Breast epithelium (tissue), 4 donors: ENCODE data around the gene PTPRA. TPM values are rescaled to one million over a fixed set of nuclear protein-coding genes. Genes with fewer than 3 reads are reported as not detected.

ENCODE experiments used
- DNase-seq, 2 donors: peaks; one replicate each; pipeline ENCODE4 v3.0.0-alpha.2; 2019; ENCODE audit warnings: low spot score in 2 of 2
- H3K27ac ChIP-seq, 2 donors: fragments of 200-600 bp; sonication (generic) in 1 of 2; one replicate each; pipeline ENCODE4 v1.5.1; 2016 to 2019; ENCODE audit warnings: mild to moderate bottlenecking in 1 of 2
- H3K27me3 ChIP-seq, 2 donors: fragments of 200-600 bp; sonication (generic) in 1 of 2; one replicate each; pipeline versions ENCODE4 v1.5.1 to v1.6.0; 2017 to 2019; ENCODE audit warnings: control low read depth in 1 of 2, mild to moderate bottlenecking in 1 of 2
- H3K36me3 ChIP-seq: fragments of 200-600 bp; one replicate; pipeline ENCODE4 v1.5.1; 2019
- H3K4me1 ChIP-seq, 2 donors: fragments of 200-600 bp; sonication (generic); one replicate each; pipeline ENCODE4 v1.5.1; 2016 to 2019; ENCODE audit warnings: control low read depth in 1 of 2
- H3K4me3 ChIP-seq, 3 donors: fragments of 200-600 bp; sonication (generic); 1 replicate in 2 of 3; 2 replicates in 1 of 3; pipeline ENCODE4 v1.5.1; 2016 to 2019; ENCODE audit warnings: mild to moderate bottlenecking in 3 of 3, moderate library complexity in 2 of 3
- H3K9me3 ChIP-seq, 2 donors: fragments of 200-600 bp; sonication (generic) in 1 of 2; one replicate each; pipeline ENCODE4 v1.5.1; 2016 to 2019; ENCODE audit warnings: control low read depth in 1 of 2
- CTCF ChIP-seq, 3 donors: fragments of 450-650 bp; IDR thresholded peaks; one replicate each; pipeline ENCODE4 v1.5.1; 2016 to 2017; ENCODE audit warnings: antibody characterized with exemption in 3 of 3, mild to moderate bottlenecking in 3 of 3, moderate library complexity in 3 of 3
- POLR2A ChIP-seq: fragments of 450-650 bp; IDR thresholded peaks from one replicate; pipeline ENCODE4 v1.6.1; 2016; ENCODE audit warnings: antibody characterized with exemption, mild to moderate bottlenecking, moderate library complexity
- POLR2AphosphoS5 ChIP-seq, 3 donors: sonication (generic); formaldehyde crosslinking; IDR thresholded peaks; one replicate each; pipeline ENCODE4 v1.6.1; 2017; ENCODE audit warnings: antibody characterized with exemption in 3 of 3
- intact Hi-C: fragments of 100-400 bp; cut with DNase I; formaldehyde crosslinking; loops from one replicate; pipeline ENCODE4 v1.15.1; 2023; ENCODE audit warnings: low total_unique reads
- total RNA-seq, 3 donors: library from RNA; depleted of rRNA; stranded (reverse); fragments of >200 nt; gene quantifications; one replicate each; pipeline ENCODE4 v1.1.0, GENCODE V29; 2016

PTPRA gene
- total RNA-seq, 3 donors from 2014 or later = 89.1 to 102 (median 96.0) TPM

- Histone ChIP-seq H3K27ac (no peak overlapping the region), H3K4me3 (no peak overlapping the region), H3K27me3 (no peaks in the 10 kb centered on the region), H3K4me1 (no peaks in the 10 kb centered on the region), H3K9me3 (no peaks in the 10 kb centered on the region), H3K36me3 (no peaks in the 10 kb centered on the region)
- TF ChIP-seq POLR2AphosphoS5 (IDR thresholded peaks at IDR 0.05) = no peak
- TF ChIP-seq CTCF (IDR thresholded peaks at IDR 0.05) = no peak
- TF ChIP-seq POLR2A = no peak
- intact Hi-C loops = no loop called here
- no peak for DNase-seq
Measured at GRCh38 chr20:2833761-2834160, 39.5 kb upstream of the PTPRA start.

GRCh38 chr20:2834401-2835110 lies 38.7 kb upstream of the PTPRA start:
- Histone ChIP-seq H3K9me3 (no peaks in the 10 kb centered on the region), H3K27me3 (no peaks in the 10 kb centered on the region), H3K4me1 (no peaks in the 10 kb centered on the region), H3K4me3 (no peak overlapping the region), H3K27ac (no peak overlapping the region), H3K36me3 (no peaks in the 10 kb centered on the region)
- TF ChIP-seq CTCF (IDR thresholded peaks at IDR 0.05) = no peak
- no peak for TF ChIP-seq POLR2AphosphoS5 (IDR thresholded peaks at IDR 0.05)
- DNase-seq = no peak
- intact Hi-C loops = no loop called here

- peaks cover 0 to 4% of the 10 kb centered on the region in 2 donors for H3K4me1 ChIP-seq
- no peak overlapping the region for H3K4me3 ChIP-seq
- H3K27ac ChIP-seq = no peak overlapping the region
- no peaks in the 10 kb centered on the region for H3K36me3 ChIP-seq
- H3K27me3 ChIP-seq = no peaks in the 10 kb centered on the region
- no peaks in the 10 kb centered on the region for H3K9me3 ChIP-seq
- TF ChIP-seq POLR2A (no peak), POLR2AphosphoS5 (IDR thresholded peaks at IDR 0.05) (no peak), CTCF (IDR thresholded peaks at IDR 0.05) (no peak)
- DNase-seq = no peak
- intact Hi-C loops = no loop called here
Measured at GRCh38 chr20:2835331-2835796, 37.9 kb upstream of the PTPRA start.

GRCh38 chr20:2836035-2836434 lies 37.2 kb upstream of the PTPRA start:
- intact Hi-C loops = no loop called here
- TF ChIP-seq POLR2AphosphoS5 (IDR thresholded peaks at IDR 0.05) (no peak), CTCF (IDR thresholded peaks at IDR 0.05) (no peak), POLR2A (no peak)
- Histone ChIP-seq H3K36me3 (no peaks in the 10 kb centered on the region), H3K4me1 (peaks cover 0 to 4% of the 10 kb centered on the region in 2 donors), H3K27ac (no peak overlapping the region), H3K27me3 (no peaks in the 10 kb centered on the region), H3K4me3 (no peak overlapping the region), H3K9me3 (no peaks in the 10 kb centered on the region)
- DNase-seq = no peak

- Histone ChIP-seq H3K4me3 (no peak overlapping the region), H3K36me3 (no peaks in the 10 kb centered on the region), H3K4me1 (peaks cover 0 to 4% of the 10 kb centered on the region in 2 donors), H3K9me3 (no peaks in the 10 kb centered on the region), H3K27ac (no peak overlapping the region), H3K27me3 (no peaks in the 10 kb centered on the region)
- intact Hi-C loops = no loop called here
- TF ChIP-seq CTCF (IDR thresholded peaks at IDR 0.05) (no peak), POLR2A (no peak), POLR2AphosphoS5 (IDR thresholded peaks at IDR 0.05) (no peak)
- DNase-seq = no peak
Measured at GRCh38 chr20:2837221-2837960, 35.9 kb upstream of the PTPRA start.
